Bronchus fibroblast of lung (primary cell): ENCODE data around the gene PIGZ. TPM values are rescaled to one million over a fixed set of nuclear protein-coding genes. Genes with fewer than 3 reads are reported as not detected.

Experiments used
- total RNA-seq: library from RNA; depleted of rRNA; stranded (reverse); fragments of >200 nt; gene quantifications from 2 replicates; pipeline ENCODE4 v1.2.3, GENCODE V29; 2015

PIGZ gene
- total RNA-seq: 0.34 and 0.59 TPM in 2 replicates

GRCh38 chr3:196968233-196969133, at the start of gene PIGZ:
Gene PIGZ (minus strand): TSS chr3:196968833. CDS start chr3:196952031, 16,802 bp downstream.

GRCh38 chr3:196942226-196942914, 26.3 kb downstream of the PIGZ start, which contains the start of gene NCBP2:
Gene NCBP2 (minus strand): TSS chr3:196942528. CDS start chr3:196942503, 25 bp downstream.

Other genes starting within 250 kb of the PIGZ start
- 21.4 and 29.3 TPM in 2 replicates for gene PAK2, start 229.0 kb downstream of the PIGZ start, total RNA-seq
- 16.5 and 16.8 TPM in 2 replicates for gene SENP5, start 100.9 kb downstream of the PIGZ start, total RNA-seq
- gene NCBP2, start 26.3 kb downstream of the PIGZ start, total RNA-seq: 47.9 TPM in 2 replicates
- gene MELTF, start 61.0 kb upstream of the PIGZ start, total RNA-seq: 3.7 and 5.2 TPM in 2 replicates